ENCODE data around the gene IRX5.

Gene IRX5

GRCh38 chr16:54921206-54921824 is 9.3 kb upstream of the IRX5 start:
- peaks cover 6% of the 10 kb centered on the region for H3K4me1 Mint-ChIP-seq
- H3K27ac Mint-ChIP-seq: no peak overlapping the region
- no peak for TF ChIP-seq CTCF (IDR thresholded peaks at IDR 0.05)
- H3K36me3 Mint-ChIP-seq (ENCODE audit: low read depth): peaks cover 4% of the 10 kb centered on the region
- peaks cover 10% of the 10 kb centered on the region for H3K27me3 Mint-ChIP-seq (ENCODE audit: low read depth, poor library complexity)
- H3K9me3 Mint-ChIP-seq: no peaks in the 10 kb centered on the region
- no peak overlapping the region for H3K4me3 Mint-ChIP-seq
- DNase-seq: no peak

GRCh38 chr16:54923055-54923473 is 7.6 kb upstream of the IRX5 start:
- Mint-ChIP-seq H3K27me3 (ENCODE audit: low read depth, poor library complexity) (peaks cover 23% of the 10 kb centered on the region), H3K4me1 (peaks cover 24% of the 10 kb centered on the region), H3K27ac (no peak overlapping the region), H3K9me3 (no peaks in the 10 kb centered on the region), H3K4me3 (no peak overlapping the region), H3K36me3 (ENCODE audit: low read depth) (no peaks in the 10 kb centered on the region)
- no peak for DNase-seq
- no peak for TF ChIP-seq CTCF (IDR thresholded peaks at IDR 0.05)

GRCh38 chr16:54923988-54924387 is 6.7 kb upstream of the IRX5 start:
- H3K36me3 Mint-ChIP-seq (ENCODE audit: low read depth): no peaks in the 10 kb centered on the region
- no peak overlapping the region for H3K27ac Mint-ChIP-seq
- no peak for DNase-seq
- H3K4me3 Mint-ChIP-seq: no peak overlapping the region
- H3K27me3 Mint-ChIP-seq (ENCODE audit: low read depth, poor library complexity): peaks cover 23% of the 10 kb centered on the region
- H3K9me3 Mint-ChIP-seq: no peaks in the 10 kb centered on the region
- H3K4me1 Mint-ChIP-seq: peaks cover 25% of the 10 kb centered on the region
- no peak for TF ChIP-seq CTCF (IDR thresholded peaks at IDR 0.05)

- H3K36me3 Mint-ChIP-seq (ENCODE audit: low read depth): no peaks in the 10 kb centered on the region
- DNase-seq: no peak
- H3K4me1 Mint-ChIP-seq: peaks cover 31% of the 10 kb centered on the region
- peaks cover 35% of the 10 kb centered on the region for H3K27me3 Mint-ChIP-seq (ENCODE audit: low read depth, poor library complexity)
- H3K4me3 Mint-ChIP-seq: peak overlapping the region; percentile 55
- no peak overlapping the region for H3K27ac Mint-ChIP-seq
- H3K9me3 Mint-ChIP-seq: no peaks in the 10 kb centered on the region
- TF ChIP-seq CTCF (IDR thresholded peaks at IDR 0.05): no peak
Observed at GRCh38 chr16:54926166-54926838, 4.4 kb upstream of the IRX5 start.

- H3K36me3 Mint-ChIP-seq (ENCODE audit: low read depth): no peaks in the 10 kb centered on the region
- H3K27me3 Mint-ChIP-seq (ENCODE audit: low read depth, poor library complexity): peaks cover 46% of the 10 kb centered on the region
Observed at GRCh38 chr16:54927125-54928015, 3.3 kb upstream of the IRX5 start.

More at GRCh38 chr16:54927125-54928015, 3.3 kb upstream of the IRX5 start:
- no peak for TF ChIP-seq CTCF (IDR thresholded peaks at IDR 0.05)
- Mint-ChIP-seq H3K9me3 (no peaks in the 10 kb centered on the region), H3K27ac (peak overlapping the region; percentile 50), H3K4me3 (peak overlapping the region; percentile 88), H3K4me1 (peaks cover 40% of the 10 kb centered on the region)
- no peak for DNase-seq

Data from nephron progenitor cell (in vitro differentiated cells).